B cell (primary cell): ENCODE results near the gene TPO. TPM values are rescaled to one million over a fixed set of nuclear protein-coding genes. Genes with fewer than 3 reads are reported as not detected.

Source experiments
- ATAC-seq: fragments of 200-7000 bp; cut with Tn5 transposase; one replicate; pipeline ENCODE4 v1.10.0; 2021; ENCODE audit warnings: low read depth, mild to moderate bottlenecking, moderate number of reproducible peaks, moderate library complexity
- CTCF ChIA-PET: fragments of 350-600 bp; sonication (Branson Sonifier 250); formaldehyde crosslinking; loops from one replicate; lab custom pipeline; 2021; ENCODE audit warnings: antibody characterized with exemption, inconsistent platforms; lab: Charles Lee
- POLR2A ChIA-PET: fragments of 350-600 bp; sonication (Branson Sonifier 250); formaldehyde crosslinking; loops from one replicate; lab custom pipeline; 2021; ENCODE audit warnings: antibody characterized with exemption; lab: Charles Lee
- DNase-seq: peaks from one replicate; pipeline ENCODE4 v3.0.0; 2013
- H2AFZ ChIP-seq: 2 replicates; pipeline ENCODE4 v1.6.1; 2012; ENCODE audit warnings: mild to moderate bottlenecking, low read depth, low read length; ENCODE audit not compliant: insufficient read depth, poor library complexity, severe bottlenecking
- H3K27ac ChIP-seq, 2 donors: 1 replicate in 1 of 2; 2 replicates in 1 of 2; pipeline ENCODE4 v1.5.1; 2012 to 2013; ENCODE audit warnings: low read length in 2 of 2, mild to moderate bottlenecking in 2 of 2, moderate library complexity in 1 of 2
- H3K27me3 ChIP-seq, 4 experiments: fragments of 200-600 bp in 1 of 4; sonication (generic) in 1 of 4; replicated peaks in 1 of 4; 1 replicate in 2 of 4; 2 replicates in 2 of 4; pipeline versions ENCODE4 v1.6.1 to v1.7.0; 2013 to 2016; ENCODE audit warnings: low read length in 3 of 4, mild to moderate bottlenecking in 2 of 4, mixed read lengths in 1 of 4, moderate library complexity in 1 of 4; ENCODE audit not compliant: insufficient read depth in 4 of 4, control insufficient read depth in 3 of 4; ENCODE audit errors: control extremely low read depth in 1 of 4
- H3K36me3 ChIP-seq, 2 experiments: replicated peaks in 1 of 2; 1 replicate in 1 of 2; 2 replicates in 1 of 2; pipeline versions ENCODE4 v1.6.1 to v1.7.1; 2013; ENCODE audit warnings: low read length in 1 of 2; ENCODE audit not compliant: insufficient read depth in 2 of 2, control insufficient read depth in 1 of 2; ENCODE audit errors: control extremely low read depth in 1 of 2, extremely low read depth in 1 of 2
- H3K4me1 ChIP-seq, 2 donors: fragments of 200-600 bp in 1 of 2; sonication (generic) in 1 of 2; 1 replicate in 1 of 2; 2 replicates in 1 of 2; pipeline versions ENCODE4 v1.5.1 to v1.6.1; 2013 to 2017; ENCODE audit warnings: low read length in 2 of 2; ENCODE audit not compliant: control insufficient read depth in 2 of 2, insufficient read depth in 2 of 2
- H3K4me2 ChIP-seq: replicated peaks from 2 replicates; pipeline ENCODE3; 2012; ENCODE audit warnings: mild to moderate bottlenecking, low read depth, low read length; ENCODE audit not compliant: poor library complexity, severe bottlenecking
- H3K4me3 ChIP-seq, 5 experiments: fragments of 200-600 bp in 1 of 5; sonication (generic) in 1 of 5; 1 replicate in 3 of 5; 2 replicates in 2 of 5; pipeline versions ENCODE4 v1.5.1 to v1.7.0; 2011 to 2016; ENCODE audit warnings: low read length in 4 of 5, mild to moderate bottlenecking in 4 of 5, low read depth in 2 of 5, control low read depth in 1 of 5, moderate library complexity in 1 of 5; ENCODE audit not compliant: insufficient read depth in 1 of 5; ENCODE audit errors: control extremely low read depth in 1 of 5, extremely low read depth in 1 of 5
- H3K79me2 ChIP-seq: fragments of 200-600 bp; sonication (generic); one replicate; pipeline ENCODE4 v1.6.0; 2016; ENCODE audit warnings: low read length; ENCODE audit not compliant: control insufficient read depth, insufficient read depth
- H3K9ac ChIP-seq: fragments of 200-600 bp; sonication (generic); 2 replicates; pipeline ENCODE4 v1.6.1; 2017; ENCODE audit warnings: mild to moderate bottlenecking, low read length, moderate library complexity
- H3K9me3 ChIP-seq, 3 donors: one replicate each; pipeline versions ENCODE4 v1.6.1 to v1.7.1; 2013; ENCODE audit warnings: low read length in 2 of 3; ENCODE audit not compliant: control insufficient read depth in 2 of 3, insufficient read depth in 1 of 3; ENCODE audit errors: control extremely low read depth in 1 of 3
- H4K20me1 ChIP-seq: 2 replicates; pipeline ENCODE4 v1.6.0; 2012; ENCODE audit warnings: mild to moderate bottlenecking, low read length; ENCODE audit not compliant: insufficient read depth, control insufficient read depth, poor library complexity, severe bottlenecking
- H3K27ac Mint-ChIP-seq: one replicate; pipeline ENCODE4 v1.8.0; 2021; ENCODE audit warnings: mixed read lengths
- H3K27me3 Mint-ChIP-seq: one replicate; pipeline ENCODE4 v1.8.0; 2021; ENCODE audit warnings: mixed read lengths
- H3K4me1 Mint-ChIP-seq: one replicate; pipeline ENCODE4 v1.8.0; 2021; ENCODE audit warnings: mixed read lengths
- H3K4me3 Mint-ChIP-seq: one replicate; pipeline ENCODE4 v1.8.0; 2021; ENCODE audit warnings: mixed read lengths
- H3K9me3 Mint-ChIP-seq: one replicate; pipeline ENCODE4 v1.8.0; 2022; ENCODE audit warnings: mixed read lengths; ENCODE audit not compliant: insufficient read depth
- EZH2 ChIP-seq: IDR thresholded peaks from 2 replicates; pipeline ENCODE4 v1.6.1; 2012; ENCODE audit warnings: borderline replicate concordance, low read depth, mild to moderate bottlenecking, moderate library complexity, low read length; ENCODE audit not compliant: insufficient read depth, poor library complexity, severe bottlenecking
- WGBS: methylation state at CpG from one replicate; pipeline ENCODE4 v1.1.5; 2013; ENCODE audit warnings: missing lambda C conversion rate; ENCODE audit not compliant: insufficient coverage; 5-methylcytosine and 5-hydroxymethylcytosine counted together
- intact Hi-C: fragments of 100-400 bp; cut with micrococcal nuclease; formaldehyde crosslinking; loops from one replicate; pipeline ENCODE4 v1.10.0; 2022
- polyA plus RNA-seq: library from polyadenylated mRNA; depleted of rRNA; stranded (reverse); fragments of >200 nt; gene quantifications from 2 replicates; pipeline ENCODE4 v1.2.3, GENCODE V29; 2012
- total RNA-seq, 2 donors: library from RNA; stranded (reverse); fragments of 120-200 nt in 1 of 2; gene quantifications; 1 replicate in 1 of 2; 2 replicates in 1 of 2; pipeline versions ENCODE4 v1.2.3 to v1.2.4, GENCODE V29; 2013 to 2022
- TF ChIP-seq, protein P1 (sequence below): fragments of 200-600 bp; IDR thresholded peaks from one replicate; pipeline ENCODE4 v1.8.0; 2022; ENCODE audit warnings: antibody characterized with exemption, mild to moderate bottlenecking

The TPO gene
- total and polyA plus RNA-seq, 2 donors (not counting 1 experiment from before 2014, with no cell fraction given), result not detected

DNA sequence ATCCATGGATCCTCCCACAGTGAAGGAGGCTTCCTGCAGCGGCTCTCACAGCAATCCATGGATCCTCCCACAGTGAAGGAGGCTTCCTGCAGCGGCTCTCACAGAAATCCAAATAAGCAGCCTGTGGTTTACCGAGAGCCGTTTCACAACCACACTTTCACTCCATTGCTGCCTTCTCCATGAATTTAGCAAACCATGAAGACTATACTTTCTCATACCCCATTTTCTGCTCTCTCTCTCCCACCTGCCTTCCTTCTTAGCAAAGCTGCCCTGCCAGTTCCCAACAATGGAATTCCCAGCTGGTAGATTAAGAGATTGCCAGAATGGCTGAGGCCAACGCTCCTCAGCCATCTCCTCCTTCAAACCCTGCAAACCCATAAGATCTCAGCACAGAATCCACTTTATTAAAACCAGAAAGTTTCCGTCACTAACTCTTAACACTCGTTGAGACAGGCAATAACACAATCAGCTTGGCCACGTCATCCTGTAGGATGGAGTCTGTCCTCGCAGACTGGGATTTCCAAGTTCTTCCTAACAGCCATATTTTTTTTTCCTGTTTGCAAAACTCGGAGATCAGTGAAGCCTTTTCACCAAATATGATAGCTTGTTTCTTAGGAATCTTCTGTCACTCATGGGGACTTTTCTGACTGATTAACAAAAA is 168.8 kb downstream of the TPO start:
- Mint-ChIP-seq H3K4me1 (no peaks in the 10 kb centered on the region), H3K4me3 (no peak overlapping the region), H3K27me3 (peaks cover 4% of the 10 kb centered on the region), H3K9me3 (no peaks in the 10 kb centered on the region), H3K27ac (no peak overlapping the region)
- H3K9ac ChIP-seq, result no peak overlapping the region
- WGBS, result 86% methylated on average over 6 of the region's 10 CpGs
- no peak overlapping the region for H2AFZ ChIP-seq
- H3K4me1 ChIP-seq, result no peaks in the 10 kb centered on the region
- H3K36me3 ChIP-seq, result no peaks in the 10 kb centered on the region
- no peaks in the 10 kb centered on the region for H4K20me1 ChIP-seq
- H3K9me3 ChIP-seq, result peaks cover 0 to 6% (median 0%) of the 10 kb centered on the region in 3 donors
- no peaks in the 10 kb centered on the region for H3K27me3 ChIP-seq
- DNase-seq, result no peak
- H3K79me2 ChIP-seq, result no peaks in the 10 kb centered on the region
- TF ChIP-seq, protein P1, sequence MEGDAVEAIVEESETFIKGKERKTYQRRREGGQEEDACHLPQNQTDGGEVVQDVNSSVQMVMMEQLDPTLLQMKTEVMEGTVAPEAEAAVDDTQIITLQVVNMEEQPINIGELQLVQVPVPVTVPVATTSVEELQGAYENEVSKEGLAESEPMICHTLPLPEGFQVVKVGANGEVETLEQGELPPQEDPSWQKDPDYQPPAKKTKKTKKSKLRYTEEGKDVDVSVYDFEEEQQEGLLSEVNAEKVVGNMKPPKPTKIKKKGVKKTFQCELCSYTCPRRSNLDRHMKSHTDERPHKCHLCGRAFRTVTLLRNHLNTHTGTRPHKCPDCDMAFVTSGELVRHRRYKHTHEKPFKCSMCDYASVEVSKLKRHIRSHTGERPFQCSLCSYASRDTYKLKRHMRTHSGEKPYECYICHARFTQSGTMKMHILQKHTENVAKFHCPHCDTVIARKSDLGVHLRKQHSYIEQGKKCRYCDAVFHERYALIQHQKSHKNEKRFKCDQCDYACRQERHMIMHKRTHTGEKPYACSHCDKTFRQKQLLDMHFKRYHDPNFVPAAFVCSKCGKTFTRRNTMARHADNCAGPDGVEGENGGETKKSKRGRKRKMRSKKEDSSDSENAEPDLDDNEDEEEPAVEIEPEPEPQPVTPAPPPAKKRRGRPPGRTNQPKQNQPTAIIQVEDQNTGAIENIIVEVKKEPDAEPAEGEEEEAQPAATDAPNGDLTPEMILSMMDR, result no peak
- no peak for TF ChIP-seq EZH2
- no peak for ATAC-seq
- no peak overlapping the region for H3K4me3 ChIP-seq
- POLR2A ChIA-PET, result no interaction called here
- CTCF ChIA-PET, result no interaction called here
- H3K4me2 ChIP-seq, result no peak overlapping the region
- intact Hi-C loops, result no loop called here
- no peak overlapping the region for H3K27ac ChIP-seq

DNA sequence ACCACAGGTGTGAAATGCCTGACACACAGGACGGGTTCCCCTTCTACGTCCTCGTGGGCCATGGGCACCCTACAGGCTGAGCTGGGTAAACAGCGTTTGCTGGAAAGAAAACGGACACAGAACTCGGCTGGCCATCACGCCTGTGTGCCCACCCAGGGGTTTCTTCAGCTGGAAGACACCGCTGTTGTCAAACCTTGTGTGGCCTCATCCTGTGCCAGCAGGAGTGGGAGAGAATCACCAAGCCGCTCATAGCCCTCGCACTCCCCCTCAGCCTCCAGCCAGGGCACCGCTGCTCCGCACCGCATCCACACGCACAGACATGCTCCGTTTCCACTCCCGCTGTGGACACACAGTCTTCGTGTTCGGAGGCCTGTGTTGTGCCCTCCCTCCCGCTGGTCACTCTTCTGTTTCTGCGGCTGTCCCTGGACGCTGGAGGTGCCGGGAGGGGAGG is 169.7 kb downstream of the TPO start:
- Mint-ChIP-seq H3K9me3 (no peaks in the 10 kb centered on the region), H3K4me3 (no peak overlapping the region), H3K4me1 (no peaks in the 10 kb centered on the region), H3K27me3 (peaks cover 4% of the 10 kb centered on the region), H3K27ac (no peak overlapping the region)
- no peak overlapping the region for H3K4me3 ChIP-seq
- H3K9ac ChIP-seq, result no peak overlapping the region
- H3K27me3 ChIP-seq, result peaks cover 0 to under 1% (median 0%) of the 10 kb centered on the region in 4 experiments
- no peaks in the 10 kb centered on the region for H3K79me2 ChIP-seq
- no peaks in the 10 kb centered on the region for H3K36me3 ChIP-seq
- no peaks in the 10 kb centered on the region for H4K20me1 ChIP-seq
- ChIA-PET CTCF (no interaction called here), POLR2A (no interaction called here)
- H3K9me3 ChIP-seq, result peaks cover 0 to 6% (median 0%) of the 10 kb centered on the region in 3 donors
- ATAC-seq (no peak), DNase-seq (no peak)
- 92% methylated on average over 21 of the region's 22 CpGs for whole genome bisulfite sequencing
- no peak overlapping the region for H2AFZ ChIP-seq
- TF ChIP-seq, protein P1, result no peak
- no peak for TF ChIP-seq EZH2
- intact Hi-C loops, result no loop called here
- H3K4me2 ChIP-seq, result no peak overlapping the region
- no peaks in the 10 kb centered on the region for H3K4me1 ChIP-seq
- no peak overlapping the region for H3K27ac ChIP-seq
